Endothelial cell of hepatic sinusoid (primary cell): ENCODE measurements around the gene SELENOH.
"Not testable (repeated sequence)": the region's sequence is repeated elsewhere in the genome, so short reads cannot be mapped to it uniquely, and the experiment has no call there.

Experiments used
- in situ Hi-C: cut with HindIII; loops from 2 replicates; pipeline ENCODE4 v1.10.0; 2017; ENCODE audit warnings: low sequenced_read_pairs

The SELENOH gene, protein sequence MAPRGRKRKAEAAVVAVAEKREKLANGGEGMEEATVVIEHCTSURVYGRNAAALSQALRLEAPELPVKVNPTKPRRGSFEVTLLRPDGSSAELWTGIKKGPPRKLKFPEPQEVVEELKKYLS

DNA sequence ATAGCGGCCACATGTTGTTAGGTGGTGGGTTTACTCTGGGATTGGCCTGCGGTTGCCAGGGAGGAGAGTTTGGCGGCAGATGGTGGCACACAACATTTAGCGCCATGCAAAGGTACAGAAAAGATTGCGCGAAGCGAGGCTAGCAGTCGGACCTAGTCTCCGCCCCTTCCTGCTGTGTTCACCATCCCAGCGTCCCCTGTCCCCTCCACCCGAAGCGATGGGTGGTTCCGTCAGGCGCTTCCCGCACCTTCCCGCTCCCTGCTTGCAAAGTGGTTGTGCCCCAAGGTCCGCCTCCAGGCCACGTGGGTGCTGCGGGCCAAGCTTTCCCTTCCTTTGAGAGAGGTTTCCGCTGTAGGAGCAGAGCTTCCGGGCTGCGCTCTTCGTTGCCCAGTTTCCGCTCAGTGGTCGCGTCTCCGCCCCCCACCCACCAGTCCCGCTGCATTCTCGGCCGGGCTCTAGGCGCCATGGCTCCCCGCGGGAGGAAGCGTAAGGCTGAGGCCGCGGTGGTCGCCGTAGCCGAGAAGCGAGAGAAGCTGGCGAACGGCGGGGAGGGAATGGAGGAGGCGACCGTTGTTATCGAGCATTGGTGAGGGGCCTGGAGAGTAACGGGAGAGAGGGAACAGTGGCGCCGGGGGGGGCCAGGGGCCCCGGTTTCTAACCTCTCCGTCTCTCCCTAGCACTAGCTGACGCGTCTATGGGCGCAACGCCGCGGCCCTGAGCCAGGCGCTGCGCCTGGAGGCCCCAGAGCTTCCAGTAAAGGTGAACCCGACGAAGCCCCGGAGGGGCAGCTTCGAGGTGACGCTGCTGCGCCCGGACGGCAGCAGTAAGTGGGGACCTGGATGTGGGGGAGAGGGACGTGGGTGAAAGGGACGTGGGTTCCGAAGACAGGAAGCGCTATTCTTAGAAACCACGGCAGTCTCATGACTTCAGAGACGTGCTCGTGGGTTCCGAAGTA lies at the start of gene SELENOH:
TSS of gene SELENOH (plus strand) at position 360 of the 955 bp plus-strand sequence. CDS start at position 465, 105 bp downstream.
- in situ Hi-C loops: loop anchor here (5.0 kb wide), 2 partner anchors 39 to 61 kb away; no protein-coding TSS in a partner anchor

- in situ Hi-C loops: no loop called here
These were observed 42.4 kb upstream of the SELENOH start for GRCh38 chr11:57698843-57699365.

DNA sequence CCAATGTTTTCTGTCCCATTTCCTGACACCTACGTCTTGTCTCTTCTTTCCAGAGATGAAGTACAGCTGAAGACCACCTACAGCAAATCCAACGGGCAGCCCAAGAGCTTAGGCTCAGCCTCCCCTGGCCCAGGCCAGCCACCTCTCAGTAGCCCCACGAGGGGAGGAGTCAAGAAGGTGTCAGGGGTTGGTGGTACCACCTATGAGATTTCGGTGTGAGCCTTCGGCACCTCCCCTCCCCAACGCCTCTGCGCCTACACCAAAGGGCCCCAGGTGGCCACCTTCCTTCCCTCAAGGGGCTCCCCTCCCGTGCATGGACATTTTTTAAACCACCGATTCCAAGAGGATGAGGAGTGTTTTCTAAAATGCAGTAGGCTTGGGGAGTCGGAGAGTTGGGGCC lies 41.5 kb upstream of the SELENOH start:
- in situ Hi-C loops: loop anchor here (5.0 kb wide), 1 partner anchor 42 kb away; the partner anchor contains the start of gene SELENOH

GRCh38 chr11:57700425-57700824 lies 40.9 kb upstream of the SELENOH start:
- in situ Hi-C loops: loop anchor here (5.0 kb wide), 1 partner anchor 42 kb away; the partner anchor contains the start of gene SELENOH

GRCh38 chr11:57703341-57703740 lies 38.0 kb upstream of the SELENOH start:
- in situ Hi-C loops: loop anchor here (5.0 kb wide), 1 partner anchor 39 kb away; the partner anchor contains the start of gene SELENOH

- in situ Hi-C loops: loop anchor here (5.0 kb wide), 1 partner anchor 37 kb away; the partner anchor contains the start of gene SELENOH
These were observed 36.4 kb upstream of the SELENOH start for GRCh38 chr11:57704932-57705331.

DNA sequence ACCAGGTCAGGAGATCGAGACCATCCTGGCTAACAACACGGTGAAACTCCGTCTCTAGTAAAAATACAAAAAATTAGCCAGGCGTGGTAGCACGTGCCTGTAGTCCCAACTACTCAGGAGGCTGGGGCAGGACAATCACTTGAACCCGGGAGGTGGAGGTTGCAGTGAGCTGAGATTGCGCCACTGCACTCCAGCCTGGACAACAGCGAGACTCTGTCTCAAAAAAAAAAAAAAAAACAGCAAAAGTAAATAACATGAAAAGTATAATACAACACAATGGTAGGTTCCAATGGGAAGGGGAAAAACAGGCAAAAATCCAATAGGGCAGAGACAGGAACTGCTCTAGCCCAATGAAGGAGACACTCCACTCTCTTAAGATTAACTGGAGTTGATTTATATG lies 35.9 kb upstream of the SELENOH start:
- in situ Hi-C loops: not testable (repeated sequence)

- in situ Hi-C loops: loop anchor here (5.0 kb wide), 3 partner anchors 43 to 92 kb away; partner anchors contain the start of gene ZDHHC5
These were observed 31.4 kb upstream of the SELENOH start for GRCh38 chr11:57709802-57710367.

DNA sequence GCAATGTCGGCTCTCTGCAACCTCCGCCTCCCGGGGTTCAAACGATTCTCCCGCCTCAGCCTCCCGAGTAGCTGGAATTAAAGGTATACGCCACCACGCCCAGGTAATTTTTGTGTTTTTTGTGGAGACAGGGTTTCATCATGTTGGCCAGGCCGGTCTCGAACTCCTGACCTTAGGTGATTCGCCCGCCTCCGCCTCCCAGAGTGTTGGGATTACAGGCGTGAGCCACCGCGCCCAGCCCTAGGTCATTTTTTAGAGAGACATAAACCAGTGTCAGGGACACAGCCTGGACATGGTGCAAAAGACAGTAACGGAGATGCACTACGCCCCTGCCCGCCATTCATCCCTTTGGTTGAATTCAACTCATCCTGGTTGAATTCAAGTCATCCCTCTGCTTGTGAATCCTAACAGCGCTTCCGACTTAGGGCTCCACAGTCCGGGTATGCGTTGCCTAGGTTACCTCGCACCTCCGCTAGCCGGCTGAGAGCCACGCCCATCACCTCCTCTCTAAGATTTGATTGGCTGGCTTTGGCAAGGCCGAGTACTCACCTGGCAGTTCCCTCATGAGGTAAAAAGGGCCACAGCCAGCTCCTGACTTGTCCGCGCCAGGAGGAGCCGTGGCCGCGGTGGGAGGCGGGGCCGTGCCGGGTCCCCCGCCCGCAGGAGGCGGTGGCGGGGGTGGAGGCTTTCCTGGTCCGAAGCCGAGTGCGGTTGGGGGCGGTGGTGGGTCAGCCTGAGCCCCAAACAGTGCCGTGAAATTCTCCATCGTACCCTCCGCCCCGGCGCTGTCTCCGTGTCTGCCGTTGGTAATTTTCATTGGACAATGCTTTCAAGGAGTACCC lies 29.7 kb upstream of the SELENOH start, which contains the start of gene MED19:
TSS of gene MED19 (minus strand) at position 802 of the 842 bp plus-strand sequence. CDS start at position 766, 36 bp downstream.
- in situ Hi-C loops: loop anchor here (5.0 kb wide), 3 partner anchors 44 to 91 kb away; partner anchors contain the start of gene ZDHHC5

- in situ Hi-C loops: loop anchor here (5.0 kb wide), 3 partner anchors 45 to 90 kb away; partner anchors contain the start of gene ZDHHC5
These were observed 28.8 kb upstream of the SELENOH start, which contains the start of gene TMX2 for GRCh38 chr11:57712256-57713150. Gene TMX2, plus strand, starts transcription at chr11:57712593. Its CDS starts 26 bp downstream, at chr11:57712619.

GRCh38 chr11:57713835-57714234 lies 27.5 kb upstream of the SELENOH start:
- in situ Hi-C loops: loop anchor here (5.0 kb wide), 3 partner anchors 47 to 88 kb away; partner anchors contain the start of gene ZDHHC5

GRCh38 chr11:57716726-57717125 lies 24.6 kb upstream of the SELENOH start:
- in situ Hi-C loops: not testable (repeated sequence)

- in situ Hi-C loops: no loop called here
These were observed 14.1 kb upstream of the SELENOH start for GRCh38 chr11:57727185-57727584.

DNA sequence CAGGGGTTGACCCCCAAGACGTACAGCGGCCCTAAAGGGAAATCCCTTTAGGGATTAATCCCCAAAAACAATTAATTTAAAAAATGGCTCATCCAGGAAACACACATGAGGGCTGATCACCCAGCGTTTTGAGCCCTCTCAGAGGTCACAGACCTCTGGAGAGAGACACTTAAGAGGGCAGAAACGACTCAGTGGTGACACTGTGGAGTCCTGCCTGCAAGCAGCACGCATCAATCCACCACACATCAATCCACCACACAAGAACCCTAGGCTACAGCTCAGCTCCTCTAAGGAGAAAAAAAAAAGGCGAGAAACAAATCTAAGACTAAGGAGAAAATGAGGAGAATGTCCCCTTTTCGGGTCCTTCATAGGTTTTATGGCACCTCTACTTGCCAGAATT lies 12.5 kb upstream of the SELENOH start:
- in situ Hi-C loops: no loop called here

DNA sequence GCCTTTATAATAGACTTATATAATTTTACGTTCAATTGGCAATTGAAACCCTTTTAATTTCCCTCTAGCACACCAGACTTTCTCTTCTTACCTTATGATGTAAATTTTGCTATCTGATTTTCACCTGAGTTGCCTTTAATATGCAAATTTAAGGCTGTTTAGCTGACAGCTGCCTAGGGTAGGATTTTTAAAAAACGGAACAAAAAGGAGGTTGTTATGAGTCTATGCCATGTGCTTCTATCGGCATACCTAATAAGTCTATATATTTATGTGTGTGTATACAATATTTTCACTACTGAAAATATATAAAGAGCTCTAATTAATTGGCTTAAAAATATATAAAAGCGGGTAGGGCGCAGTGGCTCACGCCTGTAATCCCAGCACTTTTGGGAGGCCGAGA lies 11.8 kb upstream of the SELENOH start:
- in situ Hi-C loops: no loop called here

DNA sequence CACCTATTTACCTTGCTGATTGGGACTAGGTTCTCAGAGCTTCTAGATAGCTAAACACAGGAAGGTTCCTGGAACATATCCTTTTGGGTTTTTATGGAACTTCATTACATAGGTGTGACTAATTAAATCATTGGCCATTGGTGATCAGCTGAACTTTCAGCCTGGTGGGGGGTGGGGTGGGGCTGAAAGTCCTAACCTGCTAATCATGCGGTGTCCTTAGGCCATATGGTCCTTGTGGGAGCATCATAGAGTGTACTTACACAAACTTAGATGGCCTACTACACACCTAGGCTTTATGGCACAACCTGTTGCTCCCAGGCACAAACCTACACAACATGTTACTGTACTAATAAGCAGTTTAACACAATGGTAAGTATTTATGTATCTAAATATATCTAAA lies 8.6 kb upstream of the SELENOH start:
- in situ Hi-C loops: loop anchor here (5.0 kb wide), 1 partner anchor 50 kb away; no protein-coding TSS in a partner anchor

DNA sequence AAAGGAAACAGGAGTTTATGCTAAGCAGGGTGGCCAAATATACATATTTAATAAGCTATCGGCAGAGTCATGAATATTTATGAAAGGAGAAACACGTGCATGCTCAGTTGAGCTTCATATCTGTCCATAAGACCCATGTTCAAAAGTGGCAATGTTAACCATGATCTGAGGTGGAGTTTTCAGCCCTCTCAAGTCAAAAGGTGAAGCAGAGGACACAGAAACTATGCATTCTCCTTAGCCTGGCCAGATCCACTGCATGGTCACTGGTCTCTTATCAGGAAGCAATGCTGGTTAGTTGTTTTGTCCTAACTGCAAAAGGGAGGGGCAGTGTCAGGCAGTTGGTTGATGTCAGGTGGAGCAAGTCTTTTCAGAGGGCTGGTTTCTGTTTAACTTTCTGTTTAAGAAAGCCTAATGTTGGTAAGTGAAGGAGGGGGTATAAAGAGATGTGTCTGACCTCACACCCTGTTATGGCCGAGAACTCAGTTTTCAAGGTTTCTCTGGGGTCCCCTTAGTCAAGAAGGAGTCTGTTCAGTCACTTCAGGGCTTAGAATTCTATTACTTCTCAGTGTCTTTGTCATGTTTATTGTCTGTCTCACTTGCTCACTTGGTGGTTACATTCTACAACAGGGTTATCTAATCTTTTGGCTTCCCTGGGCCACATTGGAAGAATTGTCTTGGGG lies 5.5 kb upstream of the SELENOH start:
- in situ Hi-C loops: no loop called here

- in situ Hi-C loops: loop anchor here (5.0 kb wide), 2 partner anchors 40 to 60 kb away; no protein-coding TSS in a partner anchor
These were observed 779 bp downstream of the SELENOH start for GRCh38 chr11:57742087-57742452.
